ENCODE measurements around the gene KNSTRN.

DNA sequence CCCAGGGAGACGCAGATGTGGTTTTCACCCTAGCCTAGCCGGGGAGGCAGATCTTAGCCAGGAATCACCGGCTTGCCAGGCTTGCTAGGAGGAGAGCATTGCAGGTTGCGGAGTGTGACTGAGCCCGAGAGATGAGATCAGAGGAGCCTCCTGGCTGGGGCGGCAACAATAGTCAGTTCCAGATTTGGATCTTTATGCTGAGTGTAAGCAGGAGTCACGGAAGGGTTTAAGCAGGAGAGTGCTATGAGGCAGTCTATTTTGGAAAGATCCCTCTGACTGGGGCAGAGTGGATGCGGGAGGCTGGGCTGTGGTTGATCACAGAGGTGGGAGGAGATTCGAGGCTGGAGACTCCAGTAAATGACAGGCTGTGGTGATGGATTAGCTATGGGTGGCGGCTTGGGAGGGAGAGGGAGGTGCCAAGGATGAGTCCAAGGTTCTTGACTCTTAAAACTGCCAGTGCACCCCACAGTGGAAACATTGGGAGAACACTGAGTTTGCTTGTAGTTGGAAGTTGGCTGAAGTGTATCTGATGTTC lies 47.8 kb downstream of the KNSTRN start:
- TF ChIP-seq ZNF274 (IDR thresholded peaks at IDR 0.05; ENCODE audit: low read depth, low read length) (no peak), YY1 (IDR thresholded peaks at IDR 0.05; ENCODE audit: insufficient read depth, insufficient read length) (no peak)

Measured in NT2/D1 (cell line).